Testis (tissue), 2 donors: Measurements from ENCODE around the gene CARMIL3.

Source experiments
- POLR2A ChIP-seq: fragments of 450-650 bp; IDR thresholded peaks from one replicate; pipeline ENCODE4 v1.6.1; 2017; ENCODE audit warnings: antibody characterized with exemption, mild to moderate bottlenecking, moderate library complexity
- TF ChIP-seq, protein P1 (sequence below), 3 experiments: fragments of 450-650 bp in 2 of 3; fragments of 200-600 bp in 1 of 3; sonication (generic) in 1 of 3; IDR thresholded peaks; one replicate each; pipeline ENCODE4 v1.5.1; 2016 to 2019; ENCODE audit warnings: antibody characterized with exemption in 3 of 3, mild to moderate bottlenecking in 2 of 3, moderate library complexity in 1 of 3

DNA sequence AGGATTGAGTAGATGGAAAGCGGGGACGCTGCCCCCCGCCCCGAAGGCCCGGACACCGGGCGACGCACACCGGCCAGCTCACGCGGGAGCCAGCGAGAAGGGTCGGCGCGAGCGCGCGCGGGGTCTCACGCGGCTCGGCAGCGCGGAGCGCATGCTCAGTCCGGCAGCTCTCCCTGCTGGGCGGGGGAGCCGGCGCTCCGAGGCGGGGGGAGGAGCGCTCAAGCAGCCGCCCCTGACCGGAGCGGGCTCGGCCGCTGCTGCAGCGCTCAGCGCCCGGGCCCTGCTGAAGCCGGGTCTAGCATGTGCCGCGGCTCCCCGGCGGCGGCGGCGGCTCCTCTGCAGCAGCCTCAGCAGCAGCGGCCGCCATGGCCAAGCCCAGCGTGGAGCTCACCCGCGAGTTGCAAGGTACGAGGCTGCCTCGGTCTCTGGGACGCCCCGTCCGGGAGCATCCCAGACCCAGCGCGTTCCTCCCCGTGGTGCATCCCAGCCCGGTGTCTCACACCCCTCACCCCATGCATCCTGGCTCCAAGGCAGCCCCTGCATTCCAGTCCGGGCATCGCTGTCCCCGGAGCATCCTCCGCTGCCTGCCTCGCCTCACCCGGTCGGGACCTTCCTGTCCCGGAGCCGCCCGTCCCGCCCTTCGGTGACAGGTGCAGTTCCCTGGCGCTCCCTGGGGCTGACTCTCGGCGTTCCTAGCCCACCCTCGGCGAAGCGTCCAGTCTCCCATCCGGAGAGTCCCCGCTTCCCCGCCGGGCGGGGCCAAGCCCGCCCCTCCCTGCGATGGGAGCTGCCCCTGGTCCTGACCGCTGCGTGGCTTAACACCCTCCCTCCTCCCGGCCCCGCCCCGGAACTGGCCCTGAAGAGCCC is at the start of gene CARMIL3:
- TF ChIP-seq POLR2A: no peak
- TF ChIP-seq, protein P1, sequence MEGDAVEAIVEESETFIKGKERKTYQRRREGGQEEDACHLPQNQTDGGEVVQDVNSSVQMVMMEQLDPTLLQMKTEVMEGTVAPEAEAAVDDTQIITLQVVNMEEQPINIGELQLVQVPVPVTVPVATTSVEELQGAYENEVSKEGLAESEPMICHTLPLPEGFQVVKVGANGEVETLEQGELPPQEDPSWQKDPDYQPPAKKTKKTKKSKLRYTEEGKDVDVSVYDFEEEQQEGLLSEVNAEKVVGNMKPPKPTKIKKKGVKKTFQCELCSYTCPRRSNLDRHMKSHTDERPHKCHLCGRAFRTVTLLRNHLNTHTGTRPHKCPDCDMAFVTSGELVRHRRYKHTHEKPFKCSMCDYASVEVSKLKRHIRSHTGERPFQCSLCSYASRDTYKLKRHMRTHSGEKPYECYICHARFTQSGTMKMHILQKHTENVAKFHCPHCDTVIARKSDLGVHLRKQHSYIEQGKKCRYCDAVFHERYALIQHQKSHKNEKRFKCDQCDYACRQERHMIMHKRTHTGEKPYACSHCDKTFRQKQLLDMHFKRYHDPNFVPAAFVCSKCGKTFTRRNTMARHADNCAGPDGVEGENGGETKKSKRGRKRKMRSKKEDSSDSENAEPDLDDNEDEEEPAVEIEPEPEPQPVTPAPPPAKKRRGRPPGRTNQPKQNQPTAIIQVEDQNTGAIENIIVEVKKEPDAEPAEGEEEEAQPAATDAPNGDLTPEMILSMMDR (IDR thresholded peaks at IDR 0.05): no peak
